RKO (cell line): ENCODE data around the gene INTS3.
"Not testable (repeated sequence)": the region's sequence is repeated elsewhere in the genome, so short reads cannot be mapped to it uniquely, and the experiment has no call there.

Source experiments
- DNase-seq: peaks from one replicate; pipeline ENCODE4 v3.0.0-alpha.2; 2016; ENCODE audit warnings: low spot score

Gene INTS3

GRCh38 chr1:153698923-153699714, 28.7 kb upstream of the INTS3 start:
- DNase-seq: no peak

- DNase-seq: no peak
Measured at GRCh38 chr1:153699768-153700167, 28.1 kb upstream of the INTS3 start.

- no peak for DNase-seq
Measured at GRCh38 chr1:153705484-153705883, 22.4 kb upstream of the INTS3 start.

GRCh38 chr1:153711026-153711425, 16.8 kb upstream of the INTS3 start:
- DNase-seq: no peak

GRCh38 chr1:153716211-153716610, 11.6 kb upstream of the INTS3 start:
- DNase-seq: peak; percentile 27

- DNase-seq: peak; percentile 28
Measured at GRCh38 chr1:153717330-153717729, 10.5 kb upstream of the INTS3 start.

- DNase-seq: no peak
Measured at GRCh38 chr1:153723687-153724086, 4.2 kb upstream of the INTS3 start.

- not testable (repeated sequence) for DNase-seq
Measured at GRCh38 chr1:153724634-153725033, 3.2 kb upstream of the INTS3 start.

- peak; percentile 62 for DNase-seq
Measured at GRCh38 chr1:153728305-153729066, 636 bp downstream of the INTS3 start.

GRCh38 chr1:153730468-153730988, 2.7 kb downstream of the INTS3 start:
- no peak for DNase-seq

- DNase-seq: peak; percentile 23
Measured at GRCh38 chr1:153733970-153734369, 6.1 kb downstream of the INTS3 start.

- DNase-seq: no peak
Measured at GRCh38 chr1:153734396-153735089, 6.7 kb downstream of the INTS3 start.

- DNase-seq: no peak
Measured at GRCh38 chr1:153735090-153735420, 7.2 kb downstream of the INTS3 start.

- DNase-seq: no peak
Measured at GRCh38 chr1:153741986-153742385, 14.1 kb downstream of the INTS3 start.

- no peak for DNase-seq
Measured at GRCh38 chr1:153742411-153743142, 14.7 kb downstream of the INTS3 start.

- DNase-seq: no peak
Measured at GRCh38 chr1:153745417-153745816, 17.6 kb downstream of the INTS3 start.

GRCh38 chr1:153746174-153746573, 18.3 kb downstream of the INTS3 start:
- no peak for DNase-seq

- no peak for DNase-seq
Measured at GRCh38 chr1:153748903-153749302, 21.1 kb downstream of the INTS3 start.

- DNase-seq: peak; percentile 84
Measured at GRCh38 chr1:153749408-153750005, 21.7 kb downstream of the INTS3 start.

- DNase-seq: no peak
Measured at GRCh38 chr1:153750026-153750995, 22.5 kb downstream of the INTS3 start.
